HG03575 (cell line): ENCODE data around the gene LAMC3.

Experiments used
- ATAC-seq: cut with Tn5 transposase; IDR thresholded peaks from one replicate; pipeline ENCODE4 v1.9.1; 2021; ENCODE audit not compliant: unreplicated experiment, insufficient number of reproducible peaks, low FRiP score; ENCODE audit errors: extremely low read depth

The LAMC3 gene

DNA sequence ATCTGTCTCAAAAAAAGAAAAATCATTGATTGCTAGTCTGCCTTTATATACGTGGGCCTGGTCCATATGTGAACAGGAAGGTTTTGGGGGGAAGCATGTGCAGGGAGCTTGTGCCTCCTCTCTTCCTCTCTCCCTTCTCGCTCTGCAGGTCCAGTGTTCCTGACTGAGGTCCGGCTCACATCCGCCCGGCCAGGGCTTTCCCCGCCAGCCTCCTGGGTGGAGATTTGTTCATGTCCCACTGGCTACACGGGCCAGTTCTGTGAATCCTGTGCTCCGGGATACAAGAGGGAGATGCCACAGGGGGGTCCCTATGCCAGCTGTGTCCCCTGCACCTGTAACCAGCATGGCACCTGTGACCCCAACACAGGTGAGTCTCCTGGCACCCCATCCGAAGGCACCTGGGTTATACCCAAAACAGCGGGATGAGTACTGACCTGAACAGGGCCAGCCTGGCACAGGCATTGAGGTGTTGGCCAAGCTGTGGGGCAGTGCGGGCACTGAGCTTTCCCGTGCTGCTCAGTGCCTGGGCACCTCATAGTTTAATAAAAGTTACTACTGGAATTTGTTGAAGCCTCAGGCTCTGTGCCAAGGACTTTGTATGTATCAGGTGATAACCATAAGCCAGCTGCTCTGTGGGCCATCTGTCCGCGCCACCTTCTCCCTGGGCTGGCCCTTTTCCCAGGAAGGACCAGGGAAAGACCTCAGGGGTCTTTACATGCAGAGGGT lies 48.0 kb downstream of the LAMC3 start:
- no peak for ATAC-seq

DNA sequence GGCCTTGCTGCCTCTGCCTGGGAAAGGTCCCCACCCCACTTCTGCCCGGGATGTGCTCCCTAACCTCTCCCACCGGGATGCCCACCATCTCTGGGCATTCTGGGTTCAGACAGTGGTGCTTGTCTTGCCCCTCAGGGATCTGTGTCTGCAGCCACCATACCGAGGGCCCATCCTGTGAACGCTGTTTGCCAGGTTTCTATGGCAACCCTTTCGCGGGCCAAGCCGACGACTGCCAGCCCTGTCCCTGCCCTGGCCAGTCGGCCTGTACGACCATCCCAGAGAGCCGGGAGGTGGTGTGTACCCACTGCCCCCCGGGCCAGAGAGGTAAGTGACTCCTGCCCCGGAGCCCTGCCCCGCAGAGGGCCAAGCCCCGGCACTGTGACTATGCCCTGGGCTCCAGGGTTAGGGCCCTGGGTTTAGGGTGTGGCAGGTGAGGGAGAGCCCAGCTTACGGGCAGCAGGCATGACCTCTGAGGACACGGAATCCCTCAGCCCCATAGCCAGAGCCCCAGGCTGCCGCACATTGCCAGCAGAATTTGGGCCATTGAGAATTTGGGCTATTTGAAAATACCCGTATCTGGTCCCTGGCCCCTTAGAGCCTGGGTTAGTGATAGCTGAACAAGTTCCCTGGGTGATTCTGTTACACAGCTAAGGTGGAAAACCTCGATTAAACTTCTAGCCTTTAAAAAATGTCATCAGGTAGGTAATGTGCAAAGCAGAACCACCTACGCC lies 52.1 kb downstream of the LAMC3 start:
- ATAC-seq: no peak

- no peak for ATAC-seq
Observed at GRCh38 chr9:131062969-131063368, 54.0 kb downstream of the LAMC3 start.

- ATAC-seq: no peak
Observed at GRCh38 chr9:131065599-131065998, 56.6 kb downstream of the LAMC3 start.

DNA sequence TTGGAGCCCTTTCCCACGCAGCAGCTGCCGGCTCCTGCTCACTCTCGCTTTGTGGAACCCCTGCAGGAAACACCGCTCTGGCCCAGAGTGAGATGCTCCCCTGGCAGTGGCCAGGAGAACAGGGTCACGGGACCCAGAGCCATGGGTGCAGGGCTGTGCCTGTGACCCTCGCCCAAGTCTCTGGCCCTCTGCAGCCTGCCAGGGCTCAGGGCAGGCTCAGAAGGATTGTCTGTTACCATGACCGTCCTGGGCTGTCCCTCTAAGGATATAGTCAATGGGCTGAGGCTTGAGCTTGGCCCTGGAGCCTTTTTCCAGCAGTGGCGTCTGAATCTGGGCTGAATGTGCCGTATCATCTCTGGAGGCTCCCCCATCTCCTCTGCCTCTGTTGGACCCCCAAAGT lies 58.7 kb downstream of the LAMC3 start:
- ATAC-seq: no peak

DNA sequence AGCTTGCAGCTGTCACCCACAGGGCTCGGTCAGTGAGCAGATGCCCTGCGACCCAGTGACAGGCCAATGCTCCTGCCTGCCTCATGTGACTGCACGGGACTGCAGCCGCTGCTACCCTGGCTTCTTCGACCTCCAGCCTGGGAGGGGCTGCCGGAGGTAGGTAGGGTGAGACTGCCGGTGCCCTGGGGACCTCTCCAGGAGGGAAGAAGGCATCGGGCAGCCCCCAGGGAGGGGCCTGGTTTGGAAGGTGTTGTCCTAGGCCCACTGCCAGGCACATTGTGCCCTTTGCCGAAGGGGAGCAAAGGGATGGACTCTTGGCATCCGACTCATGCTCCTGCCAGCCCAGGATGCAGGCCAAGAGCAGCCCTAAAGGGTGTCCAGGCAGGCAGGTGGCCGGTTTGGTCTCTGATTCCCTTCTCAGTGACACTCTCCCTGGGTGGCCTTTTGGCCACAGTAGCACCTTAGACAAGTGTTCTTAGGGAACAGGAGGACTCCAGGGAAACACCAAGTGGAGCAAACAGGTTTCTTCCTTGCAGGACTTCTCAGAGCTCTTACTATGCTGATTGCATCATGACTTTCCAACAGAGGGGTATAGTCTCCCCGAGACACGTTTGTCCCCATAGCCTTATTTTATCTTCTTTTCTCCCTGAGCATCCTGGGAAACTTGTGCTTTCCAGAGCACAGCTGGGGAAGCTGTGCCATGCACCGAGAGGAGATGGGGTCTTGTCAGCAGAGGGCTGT lies 59.3 kb downstream of the LAMC3 start:
- ATAC-seq: no peak

- ATAC-seq: no peak
Observed at GRCh38 chr9:131069699-131070098, 60.7 kb downstream of the LAMC3 start.

DNA sequence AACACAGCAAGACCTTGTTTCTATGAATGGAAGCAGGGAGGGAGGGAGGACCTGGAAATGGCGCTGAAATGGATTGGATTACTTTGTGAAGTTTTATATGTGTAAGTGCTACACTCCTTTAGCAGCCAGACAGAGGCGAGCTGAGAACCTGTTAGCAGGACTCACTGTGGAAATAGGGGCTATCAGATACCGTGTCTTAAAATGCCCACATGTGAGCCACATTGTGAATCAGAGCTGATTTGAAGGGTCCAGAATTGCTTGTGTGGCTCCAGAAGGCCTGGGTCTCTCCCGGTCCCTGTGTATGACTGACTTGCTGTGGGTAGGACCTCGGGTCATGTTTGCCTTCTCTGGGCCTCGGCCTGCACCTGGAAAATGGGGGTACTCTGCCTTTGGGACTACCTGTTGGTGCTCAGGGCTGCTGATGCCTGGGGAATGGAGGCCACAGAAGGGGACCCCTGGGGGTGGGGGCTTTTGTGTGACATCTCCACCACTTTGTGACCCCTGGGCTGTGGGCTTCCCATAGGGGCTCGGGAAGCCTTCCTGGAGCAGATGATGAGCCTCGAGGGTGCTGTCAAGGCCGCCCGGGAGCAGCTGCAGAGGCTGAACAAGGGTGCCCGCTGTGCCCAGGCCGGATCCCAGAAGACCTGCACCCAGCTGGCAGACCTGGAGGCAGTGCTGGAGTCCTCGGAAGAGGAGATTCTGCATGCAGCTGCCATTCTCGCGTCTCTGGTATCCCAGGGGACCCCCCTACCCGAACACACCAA lies 63.3 kb downstream of the LAMC3 start:
- no peak for ATAC-seq

- no peak for ATAC-seq
Observed at GRCh38 chr9:131072871-131073237, 63.9 kb downstream of the LAMC3 start.

DNA sequence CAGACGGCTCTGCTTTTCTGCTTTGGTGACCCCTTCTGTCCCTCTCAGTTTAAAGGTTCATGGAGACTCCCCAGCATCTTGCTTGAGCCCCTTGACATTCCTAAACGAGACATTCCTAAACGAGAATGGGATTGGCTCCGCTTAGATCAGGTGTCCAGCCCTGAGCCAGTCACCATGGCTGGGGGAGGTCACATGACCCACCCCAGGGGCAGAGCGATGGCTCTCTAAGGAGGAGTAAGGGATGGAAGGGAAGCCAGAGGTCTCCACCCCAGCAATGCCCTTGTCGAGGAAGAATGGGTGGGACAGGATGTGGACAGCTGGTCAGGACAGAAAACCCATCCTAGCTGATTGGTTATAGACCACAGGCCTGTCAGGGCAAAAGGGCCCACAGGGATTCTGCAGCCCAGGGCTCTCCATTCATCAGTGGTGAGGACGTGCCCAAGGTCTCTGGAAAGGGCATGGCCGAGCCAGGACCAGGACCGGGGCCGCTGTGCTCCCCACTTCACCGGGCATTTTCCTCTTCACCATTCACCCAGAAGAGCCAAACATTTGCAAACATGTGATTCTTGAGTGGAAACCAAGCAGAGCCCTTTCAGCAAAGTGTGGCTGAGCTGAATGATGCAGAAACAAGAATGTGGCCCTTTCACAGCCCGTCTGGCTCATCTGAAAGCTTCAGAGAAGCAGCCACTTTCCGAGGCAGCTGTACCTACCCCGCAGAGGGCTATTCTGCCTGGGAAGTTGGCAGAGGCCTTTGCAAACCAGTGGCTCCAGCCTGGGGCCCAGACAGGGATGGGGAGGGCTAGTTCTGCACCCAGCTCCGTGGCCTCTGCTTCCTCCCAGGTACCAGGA lies 67.6 kb downstream of the LAMC3 start:
- ATAC-seq: no peak

- no peak for ATAC-seq
Observed at GRCh38 chr9:131078427-131079366, 69.7 kb downstream of the LAMC3 start.

DNA sequence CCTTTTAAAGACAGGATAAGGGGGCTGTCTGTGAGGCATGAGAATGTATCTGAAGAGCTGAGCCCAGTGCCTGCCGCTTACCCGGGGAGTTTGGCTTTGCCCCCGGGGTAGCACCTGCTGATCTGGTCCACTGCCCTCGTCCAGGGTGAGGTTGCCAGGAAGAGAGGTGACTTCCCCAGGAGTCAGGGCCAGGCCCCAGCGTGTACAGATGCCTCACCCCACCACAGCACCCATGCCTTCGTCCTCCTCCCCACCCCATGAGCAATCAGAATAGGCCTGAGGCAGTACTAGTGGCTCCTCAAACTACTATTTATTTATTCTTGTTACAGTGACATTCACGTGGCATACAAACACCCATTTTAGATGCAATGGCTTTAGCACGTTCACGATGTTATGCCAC lies 71.6 kb downstream of the LAMC3 start:
- ATAC-seq: no peak

- no peak for ATAC-seq
Observed at GRCh38 chr9:131081868-131082267, 72.9 kb downstream of the LAMC3 start.

DNA sequence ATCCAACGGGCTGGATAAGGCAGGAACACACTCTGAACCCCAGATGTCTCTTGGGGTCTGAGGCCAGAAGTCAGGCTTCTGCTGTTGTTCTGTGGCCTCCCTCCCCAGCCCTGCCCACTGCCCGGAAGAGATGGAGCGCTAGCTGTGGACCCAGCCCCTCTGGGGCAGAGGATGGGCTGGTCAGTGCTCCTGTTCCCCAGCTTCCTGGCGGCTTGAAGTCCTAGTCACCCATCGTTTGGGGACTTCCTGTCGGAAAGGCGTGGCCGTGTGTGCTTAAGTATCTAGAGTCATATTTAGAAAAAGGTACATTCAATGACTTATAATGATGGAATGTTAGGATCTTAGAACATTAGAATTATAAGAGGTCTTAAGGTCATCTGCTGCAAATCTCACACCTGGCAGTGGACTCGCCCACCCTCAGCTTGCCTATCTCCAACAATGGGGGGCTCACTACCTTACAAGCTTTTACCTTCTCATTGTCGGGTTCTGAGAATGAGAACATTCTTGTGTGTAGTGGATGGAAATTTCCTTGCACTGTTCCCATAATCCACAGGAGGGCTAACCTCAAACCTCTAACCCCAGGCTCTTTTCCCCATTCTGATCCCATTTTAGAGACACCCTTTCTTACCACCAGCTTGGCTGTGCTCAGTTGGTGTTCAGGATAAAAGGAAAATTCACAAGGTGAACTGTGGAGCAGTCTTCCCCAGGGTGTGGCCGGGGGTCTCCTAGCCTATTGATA lies 74.0 kb downstream of the LAMC3 start:
- no peak for ATAC-seq

DNA sequence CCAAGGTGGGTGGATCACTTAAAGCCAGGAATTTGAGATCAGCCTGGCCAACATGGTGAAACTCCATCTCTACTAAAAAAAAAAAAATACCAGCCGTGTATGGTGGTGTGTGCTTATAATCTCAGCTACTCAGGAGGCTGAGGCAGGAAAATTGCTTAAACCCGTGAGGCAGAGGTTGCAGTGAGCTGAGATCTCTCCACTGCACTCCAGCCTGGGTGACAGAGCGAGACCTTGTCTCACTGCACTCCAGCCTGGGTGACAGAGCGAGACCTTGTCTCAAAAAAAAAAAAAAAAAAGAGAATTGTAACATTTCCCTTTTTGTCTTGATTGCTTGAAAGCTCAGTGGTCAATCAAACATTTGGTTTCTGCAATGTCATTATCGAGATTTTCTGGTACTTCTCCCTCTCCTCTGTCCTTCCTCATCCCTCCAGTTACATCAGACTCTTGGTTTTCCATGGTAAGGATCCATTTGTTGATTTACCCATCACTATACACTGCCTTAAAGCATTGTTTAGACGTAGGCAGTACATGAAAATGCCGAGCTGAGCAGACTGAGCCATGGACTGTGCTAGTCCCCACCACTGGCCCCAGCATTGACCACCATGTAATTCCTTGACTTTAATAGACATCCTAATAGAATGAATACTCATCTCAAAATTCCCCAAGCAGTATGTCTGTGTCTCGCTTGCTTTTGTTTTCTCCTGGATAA lies 75.8 kb downstream of the LAMC3 start:
- ATAC-seq: no peak

- ATAC-seq: no peak
Observed at GRCh38 chr9:131085370-131086122, 76.6 kb downstream of the LAMC3 start.
